Liver (tissue), 9 donors: ENCODE measurements around the gene TPPP. TPM values are rescaled to one million over a fixed set of nuclear protein-coding genes. Genes with fewer than 3 reads are reported as not detected.

Experiments used
- DNase-seq: peaks from one replicate; pipeline ENCODE4 v3.0.0-alpha.2; 2017; ENCODE audit warnings: low spot score
- H3K27ac ChIP-seq, 2 donors: one replicate each; pipeline ENCODE4 v1.7.0; 2013; ENCODE audit warnings: inconsistent platforms in 2 of 2, low read length in 2 of 2, control low read depth in 1 of 2, low read depth in 1 of 2, mild to moderate bottlenecking in 1 of 2
- H3K27me3 ChIP-seq, 4 donors: one replicate each; pipeline versions ENCODE4 v1.6.1 to v1.7.0; 2013; ENCODE audit warnings: low read length in 3 of 4, inconsistent platforms in 1 of 4, mild to moderate bottlenecking in 1 of 4, moderate library complexity in 1 of 4; ENCODE audit not compliant: control insufficient read depth in 4 of 4, insufficient read depth in 4 of 4
- H3K36me3 ChIP-seq, 4 donors: one replicate each; pipeline versions ENCODE4 v1.6.1 to v1.7.0; 2013; ENCODE audit warnings: low read length in 3 of 4, mild to moderate bottlenecking in 3 of 4, low read depth in 1 of 4, moderate library complexity in 1 of 4; ENCODE audit not compliant: control insufficient read depth in 4 of 4, insufficient read depth in 3 of 4
- H3K4me1 ChIP-seq, 4 donors: one replicate each; pipeline versions ENCODE4 v1.6.1 to v1.7.0; 2013; ENCODE audit warnings: low read length in 3 of 4, mild to moderate bottlenecking in 3 of 4, moderate library complexity in 1 of 4; ENCODE audit not compliant: control insufficient read depth in 4 of 4, insufficient read depth in 4 of 4
- H3K4me3 ChIP-seq, 3 donors: one replicate each; pipeline versions ENCODE4 v1.6.1 to v1.7.0; 2013; ENCODE audit warnings: low read length in 3 of 3, control low read depth in 1 of 3, low read depth in 1 of 3, mild to moderate bottlenecking in 1 of 3
- H3K9ac ChIP-seq, 2 donors: one replicate each; pipeline ENCODE4 v1.7.0; 2013; ENCODE audit warnings: low read length in 2 of 2, mild to moderate bottlenecking in 2 of 2, moderate library complexity in 2 of 2, control low read depth in 1 of 2, low read depth in 1 of 2
- H3K9me3 ChIP-seq, 4 donors: one replicate each; pipeline versions ENCODE4 v1.6.1 to v1.7.0; 2013; ENCODE audit warnings: low read length in 3 of 4; ENCODE audit not compliant: control insufficient read depth in 4 of 4
- ATF3 ChIP-seq: IDR thresholded peaks from 2 replicates; pipeline ENCODE4 v1.6.1; 2016; ENCODE audit warnings: antibody characterized with exemption
- CTCF ChIP-seq: fragments of 150-350 bp; IDR thresholded peaks from 2 replicates; pipeline ENCODE4 v1.5.1; 2017; ENCODE audit warnings: improper control_type of control experiment, low read depth, low read length; ENCODE audit not compliant: missing input control
- EGR1 ChIP-seq, 2 donors: IDR thresholded peaks; 2 replicates each; pipeline ENCODE4 v1.6.1; 2016 to 2018; ENCODE audit warnings: antibody characterized with exemption in 2 of 2, low read depth in 2 of 2
- FOXA1 ChIP-seq: IDR thresholded peaks from 2 replicates; pipeline ENCODE4 v1.6.1; 2016; ENCODE audit warnings: antibody characterized with exemption
- FOXA2 ChIP-seq: IDR thresholded peaks from 2 replicates; pipeline ENCODE4 v1.6.1; 2016; ENCODE audit warnings: antibody characterized with exemption
- GABPA ChIP-seq, 2 donors: IDR thresholded peaks in 1 of 2; conservative IDR thresholded peaks in 1 of 2; 2 replicates each; pipeline ENCODE4 v1.6.1; 2016; ENCODE audit warnings: antibody characterized with exemption in 2 of 2, mild to moderate bottlenecking in 1 of 2, moderate library complexity in 1 of 2
- HNF4A ChIP-seq, 2 donors: conservative IDR thresholded peaks; 2 replicates each; pipeline ENCODE4 v1.6.1; 2016; ENCODE audit warnings: antibody characterized with exemption in 2 of 2, mild to moderate bottlenecking in 2 of 2
- HNF4G ChIP-seq: IDR thresholded peaks from 2 replicates; pipeline ENCODE4 v1.6.1; 2016; ENCODE audit warnings: antibody characterized with exemption
- JUND ChIP-seq, 2 donors: IDR thresholded peaks; 2 replicates each; pipeline ENCODE4 v1.6.1; 2016; ENCODE audit warnings: antibody characterized with exemption in 2 of 2
- MAX ChIP-seq: IDR thresholded peaks from 2 replicates; pipeline ENCODE4 v1.6.1; 2016; ENCODE audit warnings: antibody characterized with exemption
- NR2F2 ChIP-seq: IDR thresholded peaks from 2 replicates; pipeline ENCODE4 v1.6.1; 2016; ENCODE audit warnings: antibody characterized with exemption
- RAD21 ChIP-seq, 2 donors: IDR thresholded peaks; 2 replicates each; pipeline ENCODE4 v1.6.1; 2016; ENCODE audit warnings: antibody characterized with exemption in 2 of 2, mild to moderate bottlenecking in 2 of 2
- REST ChIP-seq: IDR thresholded peaks from 2 replicates; pipeline ENCODE4 v1.6.1; 2016; ENCODE audit warnings: antibody characterized with exemption, mild to moderate bottlenecking
- RXRA ChIP-seq, 2 donors: IDR thresholded peaks; 2 replicates each; pipeline ENCODE4 v1.6.1; 2017 to 2018; ENCODE audit warnings: antibody characterized with exemption in 2 of 2, mild to moderate bottlenecking in 1 of 2
- SP1 ChIP-seq: IDR thresholded peaks from 2 replicates; pipeline ENCODE4 v1.6.1; 2018; ENCODE audit warnings: antibody characterized with exemption, mild to moderate bottlenecking
- TAF1 ChIP-seq: conservative IDR thresholded peaks from 2 replicates; pipeline ENCODE4 v1.6.1; 2016; ENCODE audit warnings: antibody characterized with exemption, mild to moderate bottlenecking
- YY1 ChIP-seq: IDR thresholded peaks from 2 replicates; pipeline ENCODE4 v1.6.1; 2016; ENCODE audit warnings: antibody characterized with exemption, mild to moderate bottlenecking
- ZBTB33 ChIP-seq: IDR thresholded peaks from 2 replicates; pipeline ENCODE4 v1.6.1; 2016; ENCODE audit warnings: antibody characterized with exemption
- WGBS: extraction: QIAGEN DNeasy Blood & Tissue Kit; methylation state at CpG from one replicate; pipeline ENCODE4 v1.1.7; 2013; 5-methylcytosine and 5-hydroxymethylcytosine counted together
- polyA plus RNA-seq, 2 donors: library from polyadenylated mRNA; stranded (reverse) in 1 of 2; unstranded in 1 of 2; fragments of 200-250 nt in 1 of 2; fragments of >200 nt in 1 of 2; fragmentation: Nextera tagmentation in 1 of 2; extraction: Ambion mirVana in 1 of 2; gene quantifications; one replicate each; pipeline versions ENCODE4 v1.2.1 to v1.2.3, GENCODE V29; 2013 to 2015
- total RNA-seq, 2 donors: library from RNA; depleted of rRNA; stranded (reverse); fragments of >200 nt; gene quantifications; one replicate each; pipeline ENCODE4 v1.2.3, GENCODE V29; 2014
- donor health status: healthy.
- donor health status: healthy.
- donor health status: healthy.
- donor health status: healthy.
- donor health status: healthy.

The TPPP gene
- total and polyA plus RNA-seq, 4 donors = 0.61 to 2.1 (median 0.80) TPM

GRCh38 chr5:620586-621180, 72.5 kb downstream of the TPPP start (continued):
- TF ChIP-seq MAX (no peak), HNF4G (no peak), TAF1 (no peak)

- DNase-seq = no peak
- no peak for TF ChIP-seq HNF4G
- no peak for TF ChIP-seq REST
- no peak overlapping the region for H3K27ac ChIP-seq
- H3K36me3 ChIP-seq = peaks cover 12 to 32% (median 15%) of the 10 kb centered on the region in 4 donors
- no peak overlapping the region for H3K4me3 ChIP-seq
- no peaks in the 10 kb centered on the region for H3K9me3 ChIP-seq
- no peaks in the 10 kb centered on the region for H3K27me3 ChIP-seq
- H3K4me1 ChIP-seq = peaks cover 0 to 5% (median 0%) of the 10 kb centered on the region in 4 donors
- H3K9ac ChIP-seq = no peak overlapping the region
- WGBS = 98% methylated on average over 20 of the region's 20 CpGs
Observed at GRCh38 chr5:620152-620551, 73.0 kb downstream of the TPPP start.

GRCh38 chr5:619444-619843, 73.7 kb downstream of the TPPP start:
- no peak for TF ChIP-seq HNF4G
- TF ChIP-seq FOXA1 = no peak
- no peak for TF ChIP-seq SP1
- TF ChIP-seq EGR1 (IDR thresholded peaks at IDR 0.05; ENCODE audit: low read depth in 2 of 2) = no peak
- no peak for TF ChIP-seq RXRA (IDR thresholded peaks at IDR 0.05)
- no peak for TF ChIP-seq ZBTB33
- TF ChIP-seq GABPA (IDR thresholded peaks at IDR 0.05 in 1 of 2, conservative IDR thresholded peaks at IDR 0.05 in 1 of 2) = no peak
- no peak for TF ChIP-seq YY1
- TF ChIP-seq ATF3 = no peak
- no peak for TF ChIP-seq HNF4A (conservative IDR thresholded peaks at IDR 0.05)
- no peak for TF ChIP-seq RAD21 (IDR thresholded peaks at IDR 0.05)
- TF ChIP-seq JUND (IDR thresholded peaks at IDR 0.05) = no peak
- no peak for TF ChIP-seq TAF1
- no peak for TF ChIP-seq REST
- no peak for TF ChIP-seq MAX
- TF ChIP-seq FOXA2 = no peak
- TF ChIP-seq CTCF = no peak
- no peak for TF ChIP-seq NR2F2
- 96% methylated on average over 16 of the region's 16 CpGs for WGBS
- H3K27ac ChIP-seq = no peak overlapping the region
- H3K36me3 ChIP-seq = peaks cover 12 to 27% (median 14%) of the 10 kb centered on the region in 4 donors
- DNase-seq = no peak
- no peak overlapping the region for H3K9ac ChIP-seq
- H3K4me1 ChIP-seq = peaks cover 0 to 5% (median 0%) of the 10 kb centered on the region in 4 donors
- no peaks in the 10 kb centered on the region for H3K9me3 ChIP-seq
- no peaks in the 10 kb centered on the region for H3K27me3 ChIP-seq
- no peak overlapping the region for H3K4me3 ChIP-seq
